ENCODE measurements around the gene EPC2. TPM values are rescaled to one million over a fixed set of nuclear protein-coding genes. Genes with fewer than 3 reads are reported as not detected.
"Not testable (repeated sequence)": the region's sequence is repeated elsewhere in the genome, so short reads cannot be mapped to it uniquely, and the experiment has no call there.

Gene EPC2
- total RNA-seq, 8 experiments from 2014 or later = 13.4 to 42.9 (median 30.7) TPM

DNA sequence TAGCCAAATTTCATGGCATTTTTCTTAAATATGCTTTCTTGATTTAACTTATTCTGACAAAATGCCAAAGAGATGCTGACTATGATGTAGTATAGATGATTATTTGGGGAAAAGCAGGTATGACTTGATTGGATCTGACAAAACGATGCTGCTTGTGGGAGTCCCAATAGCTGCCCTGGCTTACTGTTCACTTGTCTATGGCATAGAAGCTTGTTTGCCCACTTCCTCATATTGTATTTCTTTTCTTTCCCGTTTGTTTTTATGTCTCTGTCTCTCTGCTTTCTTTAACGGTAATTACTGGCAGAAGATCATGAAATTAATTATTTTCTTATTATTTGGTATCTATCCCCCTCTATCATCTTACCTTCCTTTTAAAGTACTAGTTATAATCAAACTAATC lies 43.0 kb downstream of the EPC2 start:
- Histone ChIP-seq H3K4me3 (no peak overlapping the region), H3K4me1 (replicated peaks in 1 of 2) (no peaks in the 10 kb centered on the region), H3K27ac (no peak overlapping the region)
- no peak for ATAC-seq (replicated peaks in 6 of 8)
- WGBS, 10 experiments = 71 to 100% (median 93%) methylated on average over 2 to 3 of the region's 3 CpGs; no CpG with 5 or more reads in 1 of the 10 experiments
- in situ Hi-C loops (cut with MboI; ENCODE audit: low pct_unique_long_range_greater_than_20kb in 2 of 9, low sequenced_read_pairs in 9 of 9, unreplicated experiment in 9 of 9) = no loop called here

DNA sequence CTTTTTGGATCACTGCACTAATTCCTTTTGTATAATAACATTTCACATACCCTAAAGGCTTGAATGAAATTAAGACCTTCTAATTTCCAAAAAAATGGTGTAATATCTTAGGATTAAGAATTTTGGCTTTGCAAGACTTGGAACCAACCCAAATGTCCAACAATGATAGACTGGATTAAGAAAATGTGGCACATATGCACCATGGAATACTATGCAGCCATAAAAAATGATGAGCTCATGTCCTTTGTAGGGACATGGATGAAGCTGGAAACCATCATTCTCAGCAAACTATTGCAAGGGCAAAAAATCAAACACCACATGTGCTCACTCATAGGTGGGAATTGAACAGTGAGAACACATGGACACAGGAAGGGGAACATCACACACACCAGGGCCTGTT lies 43.5 kb downstream of the EPC2 start:
- H3K4me3 ChIP-seq; H3K27ac ChIP-seq; in situ Hi-C loops (cut with MboI; ENCODE audit: low pct_unique_long_range_greater_than_20kb in 2 of 9, low sequenced_read_pairs in 9 of 9, unreplicated experiment in 9 of 9); H3K4me1 ChIP-seq (replicated peaks in 1 of 2); ATAC-seq (replicated peaks in 6 of 8): not testable (repeated sequence)

DNA sequence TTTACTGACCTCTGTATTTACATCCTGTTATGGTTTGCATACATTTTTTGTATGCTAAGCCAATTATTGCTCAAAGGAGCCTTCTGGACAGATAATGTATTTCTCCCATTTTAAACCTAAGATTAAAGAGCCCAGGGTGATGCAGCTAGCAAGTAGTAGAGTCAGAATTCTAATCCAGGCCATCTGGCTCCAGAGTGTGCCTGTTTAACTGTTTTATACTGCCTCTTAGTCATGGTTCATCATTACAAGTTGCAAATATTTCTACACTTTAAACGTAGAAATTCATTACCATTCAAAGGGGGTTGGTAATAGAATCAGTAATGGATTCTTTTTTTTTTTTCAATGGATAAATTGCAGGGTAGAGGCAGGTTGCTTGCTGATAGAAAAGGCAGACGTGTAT lies 52.4 kb downstream of the EPC2 start:
- peak in 2 of 8 experiments; percentile 57 to 60 for ATAC-seq (replicated peaks in 6 of 8)
- WGBS, 10 experiments = 25 to 100% (median 77%) methylated on average over 1 to 2 of the region's 2 CpGs; no CpG with 5 or more reads in 3 of the 10 experiments
- in situ Hi-C loops (cut with MboI; ENCODE audit: low pct_unique_long_range_greater_than_20kb in 2 of 9, low sequenced_read_pairs in 9 of 9, unreplicated experiment in 9 of 9) = no loop called here
- no peaks in the 10 kb centered on the region for H3K4me1 ChIP-seq (replicated peaks in 1 of 2)
- no peak overlapping the region for H3K27ac ChIP-seq
- H3K4me3 ChIP-seq = no peak overlapping the region

DNA sequence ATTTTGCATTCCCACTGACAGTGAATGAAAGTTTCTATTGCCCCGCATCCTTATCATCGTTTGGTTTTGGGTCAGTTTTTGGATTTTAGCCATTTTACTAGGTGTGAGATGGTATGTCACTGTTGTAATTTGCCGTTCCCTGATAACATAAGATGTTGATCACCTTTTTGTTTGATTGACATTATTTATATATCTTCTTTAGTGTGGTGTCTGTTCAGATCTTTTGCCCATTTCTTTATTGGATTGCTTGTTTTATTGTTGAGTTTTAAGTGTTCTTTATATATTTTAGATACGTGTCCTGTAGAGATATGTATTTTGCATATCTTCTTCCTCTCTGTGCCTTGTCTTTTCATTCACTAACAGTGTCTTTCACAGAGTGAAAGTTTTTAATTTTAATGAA lies 55.3 kb downstream of the EPC2 start:
- no peak overlapping the region for H3K27ac ChIP-seq
- no peak for ATAC-seq (replicated peaks in 6 of 8)
- in situ Hi-C loops (cut with MboI; ENCODE audit: low pct_unique_long_range_greater_than_20kb in 2 of 9, low sequenced_read_pairs in 9 of 9, unreplicated experiment in 9 of 9) = no loop called here
- H3K4me1 ChIP-seq (replicated peaks in 1 of 2) = no peaks in the 10 kb centered on the region
- H3K4me3 ChIP-seq = no peak overlapping the region
- 76 to 100% (median 98%) methylated on average over 1 to 4 of the region's 4 CpGs for WGBS, 10 experiments

DNA sequence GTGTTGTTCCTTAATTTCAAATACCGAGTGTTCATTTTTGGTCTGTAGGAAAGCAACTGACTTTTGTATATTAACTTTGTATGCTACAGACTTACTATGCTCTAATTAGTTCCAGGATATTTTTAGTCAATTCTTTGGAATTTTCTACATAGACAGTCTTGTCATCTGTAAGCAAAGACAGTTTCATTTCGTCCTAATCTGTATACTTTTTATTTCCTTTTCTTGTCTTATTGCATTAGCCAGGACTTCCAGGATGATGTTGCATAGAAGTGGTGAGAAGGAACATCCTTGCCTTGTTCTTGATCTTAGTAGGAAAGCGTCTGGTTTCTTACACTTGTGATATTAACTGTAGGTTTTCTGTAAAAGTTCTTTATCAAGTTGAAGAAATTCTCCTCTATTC lies 56.5 kb downstream of the EPC2 start:
- Histone ChIP-seq H3K4me3 (no peak overlapping the region), H3K27ac (no peak overlapping the region), H3K4me1 (replicated peaks in 1 of 2) (no peaks in the 10 kb centered on the region)
- ATAC-seq (replicated peaks in 6 of 8) = no peak
- WGBS, 10 experiments = 77 to 100% (median 96%) methylated on average over 1 to 3 of the region's 3 CpGs
- in situ Hi-C loops (cut with MboI; ENCODE audit: low pct_unique_long_range_greater_than_20kb in 2 of 9, low sequenced_read_pairs in 9 of 9, unreplicated experiment in 9 of 9) = no loop called here

DNA sequence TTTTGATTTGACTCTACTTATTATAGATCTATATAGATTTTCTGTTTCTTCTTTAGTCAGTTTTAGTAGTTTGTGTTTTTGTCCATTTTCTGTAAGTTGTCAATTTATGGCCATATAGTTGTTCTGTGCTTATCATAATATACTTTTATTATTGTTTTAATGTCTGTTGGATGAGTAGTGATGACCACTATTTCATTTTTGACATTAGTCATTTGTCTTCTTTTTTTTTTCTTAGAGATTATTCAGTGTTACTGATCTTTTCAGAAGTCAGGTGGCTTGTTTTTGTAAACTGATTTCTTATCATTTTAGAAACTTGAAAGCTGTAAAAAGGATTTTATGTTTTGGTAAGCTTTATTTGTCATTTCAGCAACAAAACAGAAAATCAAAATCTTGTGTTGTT lies 57.3 kb downstream of the EPC2 start:
- no peaks in the 10 kb centered on the region for H3K4me1 ChIP-seq (replicated peaks in 1 of 2)
- no peak overlapping the region for H3K27ac ChIP-seq
- ATAC-seq (replicated peaks in 6 of 8) = no peak
- in situ Hi-C loops (cut with MboI; ENCODE audit: low pct_unique_long_range_greater_than_20kb in 2 of 9, low sequenced_read_pairs in 9 of 9, unreplicated experiment in 9 of 9) = no loop called here
- no peak overlapping the region for H3K4me3 ChIP-seq

DNA sequence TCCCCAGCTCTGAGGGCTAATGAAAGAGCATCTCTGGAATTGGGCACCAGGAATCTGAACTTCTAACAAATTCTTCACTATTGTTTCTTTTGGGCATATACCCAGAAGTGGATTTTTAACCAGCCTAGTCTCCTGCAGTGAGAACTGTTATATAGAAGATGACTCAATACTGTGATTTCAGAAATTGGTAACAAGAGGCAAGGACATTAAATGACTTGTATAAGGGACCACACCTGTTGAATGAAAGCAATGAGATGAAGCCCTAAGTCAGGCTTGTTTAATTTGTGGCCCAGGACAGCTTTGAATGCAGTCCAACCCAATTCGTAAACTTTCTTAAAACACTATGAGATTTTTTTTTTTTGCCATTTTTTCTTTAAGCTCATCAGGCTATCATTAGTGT lies 57.9 kb downstream of the EPC2 start:
- Histone ChIP-seq H3K4me1 (replicated peaks in 1 of 2) (no peaks in the 10 kb centered on the region), H3K27ac (no peak overlapping the region), H3K4me3 (no peak overlapping the region)
- in situ Hi-C loops (cut with MboI; ENCODE audit: low pct_unique_long_range_greater_than_20kb in 2 of 9, low sequenced_read_pairs in 9 of 9, unreplicated experiment in 9 of 9) = no loop called here
- 80 to 100% (median 100%) methylated on average over 1 of the region's 1 CpG; no CpG with 5 or more reads in 5 of the 10 experiments for WGBS, 10 experiments
- no peak for ATAC-seq (replicated peaks in 6 of 8)

DNA sequence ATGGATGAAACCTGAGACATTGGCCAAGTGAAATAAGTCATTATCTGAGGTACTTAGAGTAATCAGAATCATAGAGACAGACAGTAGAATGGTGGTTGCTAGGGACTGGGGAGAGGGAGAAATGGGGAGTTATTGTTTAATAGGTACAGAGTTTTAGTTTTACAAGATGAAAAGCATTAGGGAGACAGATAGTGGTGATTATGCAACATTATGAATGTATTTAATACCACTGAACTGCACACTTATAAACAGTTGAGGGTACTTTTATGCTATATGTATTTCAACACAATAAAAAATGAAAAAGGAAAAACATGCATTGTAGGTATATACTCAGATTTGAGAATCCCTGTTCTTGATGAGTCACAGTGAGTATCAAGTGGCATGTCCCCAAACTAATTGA lies 59.7 kb downstream of the EPC2 start:
- peak in 1 of 8 experiments; percentile 43 for ATAC-seq (replicated peaks in 6 of 8)
- in situ Hi-C loops (cut with MboI; ENCODE audit: low pct_unique_long_range_greater_than_20kb in 2 of 9, low sequenced_read_pairs in 9 of 9, unreplicated experiment in 9 of 9) = no loop called here
- Histone ChIP-seq H3K4me1 (replicated peaks in 1 of 2) (no peaks in the 10 kb centered on the region), H3K27ac (no peak overlapping the region), H3K4me3 (no peak overlapping the region)

DNA sequence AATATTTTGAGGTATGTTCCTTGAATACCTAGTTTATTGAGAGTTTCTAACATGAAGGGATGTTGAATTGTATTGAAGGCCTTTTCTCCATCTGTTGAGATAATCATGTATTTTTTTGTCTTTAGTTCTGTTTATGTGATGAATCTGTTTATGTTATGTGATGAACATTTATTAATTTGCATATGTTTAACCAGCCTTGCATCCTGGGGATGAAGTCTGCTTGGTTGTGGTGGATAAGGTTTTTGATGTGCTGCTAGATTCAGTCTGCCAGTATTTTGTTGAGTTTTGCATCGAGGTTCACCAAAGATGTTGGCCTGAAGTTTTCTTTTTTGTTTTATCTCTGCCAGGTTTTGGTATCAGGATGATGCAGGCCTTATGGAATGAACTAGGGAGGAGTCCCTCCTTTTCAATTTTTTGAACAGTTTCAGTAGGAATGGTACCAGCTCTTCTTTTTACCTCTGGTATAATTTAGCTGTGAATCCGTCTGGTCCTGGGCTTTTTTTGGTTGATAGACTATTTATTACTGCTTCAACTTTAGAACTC lies 71.9 kb downstream of the EPC2 start:
- 25 to 100% (median 94%) methylated on average over 1 to 2 of the region's 2 CpGs; no CpG with 5 or more reads in 2 of the 10 experiments for WGBS, 10 experiments
- ATAC-seq (replicated peaks in 6 of 8) = no peak
- H3K27ac ChIP-seq = no peak overlapping the region
- in situ Hi-C loops (cut with MboI; ENCODE audit: low pct_unique_long_range_greater_than_20kb in 2 of 9, low sequenced_read_pairs in 9 of 9, unreplicated experiment in 9 of 9) = no loop called here
- no peaks in the 10 kb centered on the region for H3K4me1 ChIP-seq (replicated peaks in 1 of 2)
- H3K4me3 ChIP-seq = no peak overlapping the region

DNA sequence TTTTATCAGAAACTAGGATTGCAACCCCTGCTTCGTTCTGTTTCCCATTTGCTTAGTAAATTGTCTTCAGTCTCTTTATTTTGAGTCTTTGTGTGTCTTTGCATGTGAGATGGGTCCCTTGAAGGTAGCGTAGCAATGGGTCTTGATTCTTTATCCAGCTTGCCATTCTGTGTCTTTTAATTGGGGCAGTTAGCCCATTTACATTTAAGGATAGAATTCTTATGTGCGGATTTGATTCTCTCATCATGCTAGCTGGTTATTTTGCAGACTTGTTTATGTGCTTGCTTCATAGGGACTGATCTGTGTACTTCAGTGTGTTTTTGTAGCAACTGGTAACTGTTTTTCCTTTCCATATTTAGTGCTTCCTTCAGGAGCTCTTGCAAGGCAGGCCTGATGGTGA lies 73.5 kb downstream of the EPC2 start:
- ATAC-seq (replicated peaks in 6 of 8) = no peak
- in situ Hi-C loops (cut with MboI; ENCODE audit: low pct_unique_long_range_greater_than_20kb in 2 of 9, low sequenced_read_pairs in 9 of 9, unreplicated experiment in 9 of 9) = no loop called here
- Histone ChIP-seq H3K4me1 (replicated peaks in 1 of 2) (no peaks in the 10 kb centered on the region), H3K4me3 (no peak overlapping the region), H3K27ac (no peak overlapping the region)
- WGBS, 10 experiments = 75 to 100% (median 86%) methylated on average over 2 to 3 of the region's 3 CpGs; no CpG with 5 or more reads in 1 of the 10 experiments

DNA sequence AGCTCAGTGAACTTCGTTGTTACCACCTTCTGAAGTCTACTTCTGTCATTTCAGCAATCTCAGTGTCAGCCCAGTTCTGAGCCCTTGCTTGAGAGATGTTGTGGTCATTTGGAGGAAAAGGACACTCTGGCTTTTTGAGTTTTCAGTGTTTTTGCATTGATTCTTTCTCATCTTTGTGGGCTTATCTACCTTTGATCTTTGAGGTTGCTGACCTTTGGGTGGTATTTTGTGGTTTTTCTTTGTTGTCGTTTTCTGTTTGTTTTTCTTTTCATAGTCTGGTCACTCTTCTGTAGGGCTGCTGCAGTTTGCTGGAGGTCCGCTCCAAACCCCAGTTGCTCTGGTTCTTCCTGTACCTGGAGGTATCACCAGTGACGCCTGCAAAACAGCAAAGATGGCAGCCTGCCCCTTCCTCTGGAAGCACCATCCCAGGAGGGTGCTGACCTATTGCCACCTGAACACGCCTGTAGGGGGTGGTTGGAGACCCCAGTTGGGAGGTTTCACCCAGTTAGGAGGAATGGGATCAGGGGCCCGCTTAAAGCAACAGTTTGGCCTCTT lies 74.7 kb downstream of the EPC2 start:
- Histone ChIP-seq H3K4me3 (no peak overlapping the region), H3K27ac (no peak overlapping the region), H3K4me1 (replicated peaks in 1 of 2) (no peaks in the 10 kb centered on the region)
- WGBS, 10 experiments = 83 to 100% (median 94%) methylated on average over 1 to 5 of the region's 6 CpGs; no CpG with 5 or more reads in 2 of the 10 experiments
- no peak for ATAC-seq (replicated peaks in 6 of 8)
- in situ Hi-C loops (cut with MboI; ENCODE audit: low pct_unique_long_range_greater_than_20kb in 2 of 9, low sequenced_read_pairs in 9 of 9, unreplicated experiment in 9 of 9) = no loop called here

DNA sequence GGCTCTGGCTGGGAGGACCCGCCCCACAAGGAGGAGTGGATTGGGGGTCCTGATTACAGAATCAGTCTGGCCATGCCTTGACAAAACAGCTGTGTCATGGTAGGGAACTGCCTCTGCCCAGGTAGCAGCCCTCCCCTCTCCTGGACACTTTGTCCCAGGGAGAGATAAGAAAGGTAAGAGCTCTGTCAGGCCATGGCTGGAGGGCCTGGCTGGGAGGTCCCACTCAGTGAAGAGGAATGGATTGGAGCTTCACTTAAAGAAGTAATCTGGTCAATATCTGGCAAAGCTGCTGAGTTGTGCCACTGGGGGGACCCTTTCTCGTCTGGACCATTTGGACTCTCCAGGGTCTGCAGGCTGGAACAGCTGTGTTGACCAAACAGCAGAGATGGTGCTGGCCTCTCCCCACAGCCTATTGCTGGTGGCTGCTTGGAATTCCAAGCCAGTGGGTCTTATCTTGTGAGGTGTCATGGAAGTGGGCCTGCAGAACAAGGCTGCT lies 75.4 kb downstream of the EPC2 start:
- peak in 1 of 8 experiments; percentile 45 for ATAC-seq (replicated peaks in 6 of 8)
- WGBS, 10 experiments = 40 to 100% (median 71%) methylated on average over 1 of the region's 2 CpGs; no CpG with 5 or more reads in 6 of the 10 experiments
- Histone ChIP-seq H3K27ac (no peak overlapping the region), H3K4me3 (no peak overlapping the region), H3K4me1 (replicated peaks in 1 of 2) (no peaks in the 10 kb centered on the region)
- in situ Hi-C loops (cut with MboI; ENCODE audit: low pct_unique_long_range_greater_than_20kb in 2 of 9, low sequenced_read_pairs in 9 of 9, unreplicated experiment in 9 of 9) = no loop called here

DNA sequence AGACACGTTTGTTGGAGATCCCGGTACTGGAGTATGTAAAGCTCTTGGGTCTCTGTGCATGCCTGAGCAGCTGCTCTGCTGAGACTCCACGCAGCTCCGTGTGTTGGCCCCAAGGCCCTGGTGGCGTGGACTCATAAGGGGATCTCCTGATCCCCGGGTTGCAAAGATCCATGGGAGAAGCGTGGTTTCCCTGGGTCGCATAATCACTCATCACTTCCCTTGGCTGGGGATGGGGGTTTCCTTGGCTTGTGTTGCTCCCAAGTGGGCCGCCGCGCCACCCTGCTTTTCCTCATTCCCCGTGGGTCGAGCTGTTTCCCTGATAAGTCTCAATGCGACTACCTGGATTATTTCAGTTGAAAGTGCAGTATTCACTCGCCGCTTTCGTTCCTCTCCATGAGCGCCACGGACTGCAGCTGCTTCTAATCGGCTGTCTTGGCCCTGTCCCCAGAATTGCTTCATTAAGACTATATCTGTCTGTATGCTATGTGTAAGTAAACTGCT lies 76.0 kb downstream of the EPC2 start:
- Histone ChIP-seq H3K27ac (no peak overlapping the region), H3K4me1 (replicated peaks in 1 of 2) (no peaks in the 10 kb centered on the region), H3K4me3 (no peak overlapping the region)
- 18 to 100% (median 97%) methylated on average over 1 to 15 of the region's 20 CpGs; no CpG with 5 or more reads in 1 of the 10 experiments for WGBS, 10 experiments
- peak in 3 of 8 experiments; percentile 59 to 69 (median 62) for ATAC-seq (replicated peaks in 6 of 8)
- in situ Hi-C loops (cut with MboI; ENCODE audit: low pct_unique_long_range_greater_than_20kb in 2 of 9, low sequenced_read_pairs in 9 of 9, unreplicated experiment in 9 of 9) = no loop called here

DNA sequence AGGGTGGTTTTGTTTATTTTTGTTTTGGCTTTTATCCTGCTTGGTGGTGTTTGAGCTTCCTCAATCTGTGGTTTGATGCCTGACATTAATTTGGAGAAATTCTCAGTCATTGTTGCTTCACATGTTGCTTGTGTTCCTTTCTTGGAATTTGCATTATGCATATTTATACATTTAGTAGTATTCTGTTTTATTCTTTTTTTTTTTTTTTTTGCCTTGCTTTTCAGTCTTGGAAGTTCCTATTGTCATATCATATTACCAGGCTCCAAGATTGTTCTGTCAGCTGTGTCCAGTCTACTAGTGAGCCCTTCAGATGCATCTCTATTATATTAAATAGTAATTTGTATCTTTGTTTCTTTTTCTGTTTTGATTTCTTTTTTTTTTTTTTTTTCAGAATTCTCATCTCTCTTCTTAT lies 77.0 kb downstream of the EPC2 start:
- in situ Hi-C loops (cut with MboI; ENCODE audit: low pct_unique_long_range_greater_than_20kb in 2 of 9, low sequenced_read_pairs in 9 of 9, unreplicated experiment in 9 of 9) = no loop called here
- Histone ChIP-seq H3K4me1 (replicated peaks in 1 of 2) (no peaks in the 10 kb centered on the region), H3K27ac (no peak overlapping the region), H3K4me3 (no peak overlapping the region)
- ATAC-seq (replicated peaks in 6 of 8) = peak in 3 of 8 experiments; percentile 61 to 75 (median 73)
